SH-SY5Y (cell line): ENCODE data around the gene SORBS2.

ENCODE experiments used
- GATA2 ChIP-seq: IDR thresholded peaks from 2 replicates; pipeline ENCODE4 v1.6.1; 2011; ENCODE audit warnings: mild to moderate bottlenecking, low read depth, low read length
- GATA3 ChIP-seq: IDR thresholded peaks from 2 replicates; pipeline ENCODE4 v1.6.1; 2011; ENCODE audit warnings: low read depth, mild to moderate bottlenecking, low read length, moderate library complexity

DNA sequence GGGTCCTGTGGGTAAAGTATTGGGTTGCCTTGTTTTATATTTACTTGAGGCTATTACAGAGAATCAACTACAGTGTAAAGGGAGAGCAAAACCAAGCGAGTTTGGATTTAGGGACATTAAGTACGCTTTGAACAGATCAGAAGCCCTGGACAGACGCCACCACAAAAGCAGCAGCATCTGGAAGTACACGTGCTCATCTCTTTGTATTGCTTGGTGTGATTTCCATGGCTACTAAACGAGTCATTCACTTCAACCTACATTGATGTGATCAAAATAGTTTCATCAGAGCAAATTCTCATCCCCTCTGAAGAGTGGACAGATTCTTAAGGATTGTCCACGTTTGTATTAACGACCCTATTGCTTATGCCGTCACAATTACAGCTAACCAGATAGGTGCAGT lies 85.1 kb downstream of the SORBS2 start:
- TF ChIP-seq GATA2 = no peak
- TF ChIP-seq GATA3 = no peak
